Measurements from ENCODE around the gene RIPOR2. TPM values are rescaled to one million over a fixed set of nuclear protein-coding genes. Genes with fewer than 3 reads are reported as not detected.
"Not testable (repeated sequence)": the region's sequence is repeated elsewhere in the genome, so short reads cannot be mapped to it uniquely, and the experiment has no call there.

RIPOR2 gene
- total RNA-seq, 2 donors from 2014 or later, result 4.8 to 5.4 TPM

DNA sequence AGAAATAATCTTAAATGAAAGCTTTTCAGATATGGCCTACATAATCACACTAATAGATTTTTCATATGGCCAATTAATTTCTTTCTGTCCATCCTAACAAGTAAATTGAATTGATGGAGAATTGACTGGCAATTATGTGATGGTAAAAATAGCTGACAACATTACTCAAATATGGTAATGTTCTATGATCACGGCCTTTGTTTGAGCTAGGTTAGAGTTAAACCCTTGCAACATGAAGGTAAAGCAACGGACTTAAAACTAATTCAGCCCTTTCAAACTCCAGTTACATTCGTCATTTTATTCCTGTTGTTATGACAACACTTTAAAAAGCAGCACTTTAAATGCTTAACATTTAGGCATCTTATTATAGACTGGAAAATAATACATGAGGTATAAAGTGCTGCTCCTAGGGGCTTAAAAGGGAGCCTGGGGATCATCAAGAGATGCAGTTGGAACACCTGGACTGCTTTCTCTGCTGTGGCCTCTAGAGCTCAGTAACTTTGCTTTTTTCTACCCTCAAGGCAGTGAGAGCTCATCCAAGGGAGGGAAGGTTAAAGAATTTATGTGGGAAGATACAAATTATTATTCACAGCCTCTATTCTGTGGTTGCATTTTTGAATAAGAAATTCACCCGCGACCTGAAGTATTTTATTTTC lies 46.9 kb downstream of the RIPOR2 start:
- intact Hi-C loops (cut with DNase I), result no loop called here
- no peak for DNase-seq
- no peak for ATAC-seq

DNA sequence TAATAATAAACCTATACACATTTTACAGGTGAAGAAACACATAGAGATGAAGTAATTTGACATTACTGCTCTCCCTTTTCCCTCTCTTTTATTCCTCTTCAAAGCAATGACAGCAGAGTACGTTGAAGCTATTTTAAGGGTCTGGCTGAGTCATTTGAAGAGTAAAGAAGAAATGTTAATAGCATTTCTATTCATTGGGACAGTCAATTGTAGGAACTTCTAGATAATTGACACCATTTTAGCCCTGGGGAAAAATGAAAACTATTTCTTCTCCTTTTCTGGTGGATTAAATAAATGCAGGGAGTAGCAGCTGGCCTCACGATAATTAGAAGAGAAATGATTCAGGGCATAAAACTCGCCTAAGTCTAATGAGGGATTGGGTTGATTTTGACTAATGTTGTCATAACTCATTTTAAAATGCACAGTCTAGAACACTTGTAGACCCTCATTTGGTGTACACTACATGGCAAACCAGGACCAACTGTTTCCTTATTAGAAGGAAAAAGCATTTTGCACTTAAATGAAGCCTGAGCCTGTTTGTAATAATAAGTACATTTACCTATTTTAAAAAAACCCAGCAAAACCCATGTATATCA lies 48.1 kb downstream of the RIPOR2 start:
- ATAC-seq (no peak), DNase-seq (no peak)
- intact Hi-C loops (cut with DNase I), result no loop called here

DNA sequence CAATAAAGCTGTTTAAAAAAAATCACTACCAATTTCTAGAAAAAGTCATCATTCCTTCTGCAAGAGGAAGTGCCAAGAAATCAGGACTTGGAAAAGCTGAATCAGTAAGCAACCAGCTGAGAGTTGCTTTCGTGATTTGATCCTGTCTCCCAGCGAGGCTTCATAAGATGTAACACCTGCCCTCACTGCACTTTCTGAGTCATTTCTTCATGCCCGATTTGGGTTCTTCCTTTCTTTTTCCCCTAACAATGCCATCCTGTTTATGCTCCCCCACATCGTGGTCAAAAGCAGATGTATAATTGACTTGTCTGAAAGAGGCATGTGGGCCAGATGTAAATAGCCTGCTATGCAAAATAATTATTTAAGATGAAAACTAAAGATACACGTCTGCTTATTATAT lies 52.1 kb downstream of the RIPOR2 start:
- intact Hi-C loops (cut with DNase I), result no loop called here
- DNase-seq (no peak), ATAC-seq (no peak)

DNA sequence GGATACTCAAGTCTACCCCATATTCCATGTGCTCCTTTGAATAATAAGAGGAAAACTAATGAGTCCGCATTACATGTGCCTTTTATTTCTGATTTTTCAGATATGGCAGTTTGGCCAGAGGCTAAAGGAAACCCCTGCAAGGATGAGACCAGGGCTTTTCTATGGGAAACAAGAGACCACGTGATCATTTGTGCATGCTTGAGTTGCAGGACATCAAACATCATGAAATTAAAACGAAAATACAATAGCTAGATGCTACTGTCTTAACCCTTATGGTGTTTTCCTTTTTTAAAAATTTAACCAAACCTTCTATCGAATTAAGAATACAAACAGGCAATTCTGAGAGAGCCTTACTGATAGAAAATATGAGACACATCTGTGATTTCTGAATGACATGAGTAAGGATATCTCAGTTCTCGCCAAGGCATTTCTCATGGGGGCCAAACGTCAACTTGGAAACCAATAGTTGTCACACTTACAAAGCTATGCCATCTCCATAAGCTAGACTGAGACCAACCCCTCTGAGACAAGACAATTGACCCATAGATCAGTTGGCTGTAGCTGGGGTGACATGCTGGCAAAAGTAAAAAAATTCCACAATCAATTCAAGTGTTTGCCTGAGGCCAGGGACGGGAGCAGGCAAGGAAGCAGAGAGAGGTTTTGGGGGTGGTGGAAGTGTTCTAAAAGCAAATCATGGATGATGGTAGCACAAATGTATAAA lies 52.8 kb downstream of the RIPOR2 start:
- no peak for DNase-seq
- intact Hi-C loops (cut with DNase I), result no loop called here
- ATAC-seq, result no peak

DNA sequence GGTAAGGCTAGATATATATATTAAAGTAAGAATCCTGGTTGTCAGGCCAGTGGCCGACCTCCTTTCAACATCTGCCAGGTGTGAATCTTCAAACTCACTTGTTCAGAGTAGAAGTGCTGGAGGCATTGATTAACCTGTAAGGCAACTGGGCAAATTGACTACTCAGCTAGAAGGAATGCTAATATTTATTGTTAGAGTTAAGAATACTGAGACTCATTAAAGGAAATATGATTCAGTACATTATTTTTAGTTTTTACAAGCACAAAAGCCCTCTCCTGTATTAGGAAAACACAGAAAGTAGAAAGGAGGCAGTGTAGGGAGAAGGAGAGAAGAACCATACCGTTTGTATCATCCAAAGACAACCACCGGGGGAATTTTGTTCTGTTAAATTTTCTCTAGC lies 53.5 kb downstream of the RIPOR2 start:
- ATAC-seq, result no peak
- intact Hi-C loops (cut with DNase I), result no loop called here
- DNase-seq, result no peak

DNA sequence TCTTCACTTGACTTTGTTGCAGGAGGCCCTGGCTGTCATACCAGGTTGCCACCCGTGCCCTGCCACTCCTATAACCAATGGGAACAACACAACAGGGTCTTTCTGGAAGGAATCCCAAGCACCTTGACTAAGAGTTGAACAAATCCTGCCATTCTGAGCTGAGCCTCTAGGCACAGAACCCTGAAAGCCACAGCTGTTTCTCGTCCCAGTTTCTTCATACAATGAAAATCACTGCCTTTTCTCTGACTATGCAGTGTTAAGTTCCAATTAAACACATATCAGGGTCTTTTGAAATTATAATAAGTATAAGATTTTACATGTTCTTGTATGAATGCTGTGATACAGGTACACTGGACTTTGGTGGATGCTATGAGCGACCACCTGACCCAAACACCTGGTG lies 54.4 kb downstream of the RIPOR2 start:
- ATAC-seq (no peak), DNase-seq (no peak)
- intact Hi-C loops (cut with DNase I), result no loop called here

DNA sequence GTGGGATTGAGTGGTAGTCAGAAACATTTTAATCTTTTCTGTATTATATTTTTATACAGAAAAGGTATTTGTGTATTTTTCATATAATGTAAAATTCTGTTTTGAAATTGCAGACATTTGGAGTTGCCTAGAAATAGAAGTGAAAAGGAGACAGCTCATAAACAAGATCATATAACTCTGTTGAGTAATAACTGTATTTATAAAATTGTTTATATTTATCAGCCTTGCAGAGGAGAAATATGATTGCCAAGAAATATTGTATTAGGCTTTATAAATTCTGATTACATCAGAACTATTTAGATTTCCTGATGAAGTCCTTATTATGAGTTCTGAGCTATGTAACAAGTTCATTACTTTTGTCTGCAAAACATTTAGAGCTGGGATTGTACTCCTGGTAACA lies 55.3 kb downstream of the RIPOR2 start:
- DNase-seq (no peak), ATAC-seq (no peak)
- intact Hi-C loops (cut with DNase I), result no loop called here

DNA sequence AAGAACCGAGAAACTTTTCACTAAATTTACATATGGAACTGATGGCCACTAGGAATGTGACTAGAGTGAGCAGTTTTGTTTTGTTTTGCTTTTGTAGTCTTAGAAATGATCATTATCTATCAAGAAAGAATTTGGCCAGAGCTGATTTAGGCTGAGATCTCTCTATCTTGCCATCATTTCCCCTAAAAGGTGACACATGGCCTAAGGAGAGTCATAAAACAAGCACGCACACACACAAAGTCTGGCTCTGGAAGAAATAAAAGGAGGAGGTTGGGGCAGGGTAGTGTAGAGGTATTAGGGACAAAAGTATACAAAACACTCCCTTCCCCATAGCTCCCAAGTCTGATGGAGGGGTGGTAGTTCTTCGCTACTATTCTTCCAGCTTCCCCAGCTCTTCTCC lies 56.4 kb downstream of the RIPOR2 start:
- intact Hi-C loops (cut with DNase I), result no loop called here
- no peak for ATAC-seq
- DNase-seq, result no peak

DNA sequence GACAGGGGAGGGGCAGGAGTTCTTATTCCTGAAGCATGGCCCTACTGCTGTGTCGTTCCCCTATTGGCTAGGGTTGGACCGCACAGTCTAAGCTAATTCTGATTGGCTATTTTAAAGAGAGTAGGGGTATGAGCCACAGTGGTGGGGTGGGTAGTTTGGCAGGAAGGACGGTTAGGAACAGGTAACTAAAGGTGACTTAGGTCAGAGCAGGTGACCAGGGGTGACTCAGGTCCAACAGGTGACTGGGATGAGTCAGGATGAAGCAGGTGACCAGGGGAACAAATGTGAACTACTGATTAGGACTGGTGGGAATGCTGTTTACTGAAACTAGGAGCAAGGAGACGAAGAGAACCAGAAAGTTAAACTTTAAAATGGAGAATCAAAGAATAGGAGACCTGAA lies 58.0 kb downstream of the RIPOR2 start:
- intact Hi-C loops (cut with DNase I); ATAC-seq; DNase-seq: not testable (repeated sequence)

DNA sequence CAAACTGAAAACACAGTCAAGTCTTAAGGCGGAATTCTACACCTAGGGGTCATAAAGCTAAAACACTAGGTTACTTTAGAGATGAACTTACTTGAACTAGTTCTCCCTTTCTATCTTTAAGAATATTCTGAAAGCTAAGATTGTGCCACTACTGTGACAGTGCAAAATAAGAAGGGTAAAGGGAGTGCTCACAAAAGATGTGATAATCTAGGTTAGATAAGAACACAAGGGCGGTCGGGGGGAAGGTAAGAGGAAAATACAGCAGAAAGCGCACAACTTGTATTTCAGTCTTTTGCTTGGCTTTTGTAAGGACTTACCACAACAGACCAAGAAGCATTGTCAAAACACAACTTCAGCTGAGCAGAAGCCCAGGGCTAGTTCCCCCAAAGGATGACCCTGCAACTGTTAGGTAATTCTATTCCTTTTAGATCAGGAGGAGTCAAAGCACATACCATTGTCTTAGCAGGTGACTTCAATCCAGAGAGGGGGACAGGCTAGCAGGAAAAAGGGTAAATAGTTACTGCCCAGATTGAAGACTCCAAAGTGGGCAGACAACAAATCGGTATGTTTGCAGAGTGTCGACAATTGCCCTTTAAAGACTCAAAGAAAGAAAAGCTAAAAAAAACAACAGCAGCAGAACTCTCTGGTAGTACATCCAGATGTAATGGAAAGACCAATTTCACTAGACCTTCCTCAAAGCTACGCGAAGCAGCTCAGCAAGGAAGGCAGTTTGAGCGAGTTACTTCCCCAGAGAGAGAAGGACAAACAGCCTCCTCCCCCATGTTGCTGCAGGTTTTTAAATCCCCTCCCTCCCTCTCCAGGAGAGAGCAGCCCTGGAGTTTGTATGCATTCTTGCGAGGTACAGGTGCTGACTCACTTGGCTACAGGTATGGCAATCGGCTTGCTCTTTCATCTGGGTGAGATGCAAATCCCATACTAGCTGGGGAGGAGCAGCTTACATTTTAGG lies 59.0 kb downstream of the RIPOR2 start:
- intact Hi-C loops (cut with DNase I), result no loop called here
- ATAC-seq (no peak), DNase-seq (no peak)

DNA sequence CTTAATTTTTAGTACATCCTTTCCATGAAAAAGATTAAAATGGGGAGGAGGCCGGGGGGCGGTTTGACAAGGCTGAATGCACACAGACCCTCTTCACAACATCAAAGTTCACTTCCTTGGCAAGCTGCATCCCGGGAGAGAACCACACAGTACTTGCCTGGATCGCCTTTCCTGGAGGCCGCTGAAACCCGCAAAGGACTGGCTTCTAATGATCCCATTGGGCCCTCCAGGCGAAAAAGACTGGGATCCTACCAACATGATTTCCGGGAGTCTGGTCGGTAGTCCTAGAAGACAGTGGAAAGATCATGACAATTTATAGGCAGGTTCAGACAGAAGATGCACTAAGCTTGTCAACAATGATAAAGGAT lies 60.2 kb downstream of the RIPOR2 start:
- intact Hi-C loops (cut with DNase I), result no loop called here
- ATAC-seq (no peak), DNase-seq (no peak)

DNA sequence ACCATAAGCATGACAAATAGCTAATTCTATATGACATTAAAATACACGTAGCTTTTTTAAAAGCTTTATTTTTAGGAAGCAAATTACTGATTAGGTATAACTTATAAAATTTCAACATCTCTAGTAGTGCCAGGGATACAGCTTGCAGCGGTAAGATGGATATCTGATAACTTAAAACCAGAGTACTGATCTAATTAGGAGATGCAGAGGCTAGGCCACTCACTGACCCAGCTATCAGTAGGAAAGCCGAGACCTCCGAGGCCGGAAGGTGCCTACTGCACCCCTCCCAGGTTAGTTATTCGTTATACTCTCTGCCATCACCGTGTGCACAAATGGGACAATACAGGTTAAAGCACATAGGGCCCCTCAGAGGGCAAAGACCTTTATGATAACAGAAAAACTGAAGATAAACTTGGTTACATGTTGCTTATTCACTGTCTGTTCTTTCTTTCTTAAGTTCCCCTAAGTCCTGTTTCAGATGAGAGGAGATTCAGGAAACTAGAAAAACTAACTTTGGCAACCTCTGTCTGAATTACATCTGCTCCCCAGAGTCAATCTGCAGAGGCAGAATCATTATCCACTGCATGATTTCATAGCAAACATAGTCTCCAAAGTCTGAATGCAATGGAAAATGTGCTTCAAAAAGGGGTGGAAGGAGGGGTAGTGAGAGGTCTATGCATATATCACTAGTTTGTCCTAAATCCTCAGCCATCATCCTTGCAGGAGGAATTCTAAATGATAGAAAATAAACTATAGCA lies 60.8 kb downstream of the RIPOR2 start:
- intact Hi-C loops (cut with DNase I), result no loop called here
- no peak for DNase-seq
- ATAC-seq, result no peak

DNA sequence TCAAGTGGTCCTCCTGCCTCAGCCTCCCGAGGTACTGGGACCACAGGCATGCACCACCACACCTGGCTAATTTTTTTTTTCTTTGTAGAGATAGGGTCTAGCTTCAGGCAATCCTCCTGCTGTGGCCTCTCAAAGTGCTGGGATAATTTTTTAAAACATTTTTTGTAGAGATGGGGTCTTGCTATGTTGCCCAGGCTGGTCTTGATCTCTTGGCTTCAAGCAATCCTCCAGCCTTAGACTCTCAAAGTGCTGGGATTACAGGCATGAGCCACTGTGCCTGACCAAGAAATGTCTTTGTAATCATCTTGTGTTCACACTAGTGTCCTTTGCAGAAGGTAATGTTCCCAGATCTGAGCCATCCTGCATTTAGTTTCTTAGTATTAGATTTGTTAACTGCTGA lies 61.6 kb downstream of the RIPOR2 start:
- ATAC-seq (no peak), DNase-seq (no peak)
- intact Hi-C loops (cut with DNase I), result no loop called here

DNA sequence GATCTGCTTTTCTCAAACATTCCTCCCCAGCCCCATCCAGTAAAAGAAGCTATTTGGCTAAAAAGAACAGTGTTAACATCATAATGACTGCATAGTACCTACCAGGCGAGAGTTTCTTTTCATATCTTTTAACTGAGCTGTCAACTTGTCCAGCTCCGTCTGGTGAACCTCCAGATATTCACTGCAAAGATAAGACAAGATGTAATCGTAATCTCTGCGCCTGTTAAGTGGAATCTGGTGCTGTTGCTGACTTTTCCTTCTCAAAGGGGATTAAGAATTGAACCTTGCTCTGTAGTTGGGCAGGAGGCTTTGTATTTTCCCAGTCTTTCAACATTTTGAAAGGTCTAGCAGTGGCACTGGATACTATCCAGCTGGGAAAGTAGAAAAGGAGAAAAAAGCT lies 63.0 kb downstream of the RIPOR2 start:
- DNase-seq (no peak), ATAC-seq (peak in 1 of 2 donors; percentile 53)
- intact Hi-C loops (cut with DNase I), result no loop called here

DNA sequence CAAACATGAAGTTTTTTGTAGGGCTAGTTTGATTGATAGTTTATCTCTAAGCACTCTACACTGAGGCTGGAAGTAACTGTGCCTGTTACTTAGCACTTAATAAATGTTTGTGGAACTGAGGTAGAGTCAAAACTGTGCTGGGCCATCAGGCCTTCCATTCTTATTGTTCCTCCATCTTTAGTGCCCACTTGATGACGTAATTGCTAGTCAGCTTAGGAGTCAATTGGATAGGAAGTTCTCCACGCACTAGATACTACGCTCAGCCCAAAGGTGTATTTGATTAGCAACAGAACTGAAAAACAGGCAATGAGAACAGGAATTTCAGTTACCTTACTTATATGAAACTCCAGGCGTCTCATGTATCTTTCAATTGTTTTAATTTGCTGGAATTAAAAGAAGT lies 67.0 kb downstream of the RIPOR2 start:
- no peak for ATAC-seq
- no peak for DNase-seq
- intact Hi-C loops (cut with DNase I), result no loop called here

DNA sequence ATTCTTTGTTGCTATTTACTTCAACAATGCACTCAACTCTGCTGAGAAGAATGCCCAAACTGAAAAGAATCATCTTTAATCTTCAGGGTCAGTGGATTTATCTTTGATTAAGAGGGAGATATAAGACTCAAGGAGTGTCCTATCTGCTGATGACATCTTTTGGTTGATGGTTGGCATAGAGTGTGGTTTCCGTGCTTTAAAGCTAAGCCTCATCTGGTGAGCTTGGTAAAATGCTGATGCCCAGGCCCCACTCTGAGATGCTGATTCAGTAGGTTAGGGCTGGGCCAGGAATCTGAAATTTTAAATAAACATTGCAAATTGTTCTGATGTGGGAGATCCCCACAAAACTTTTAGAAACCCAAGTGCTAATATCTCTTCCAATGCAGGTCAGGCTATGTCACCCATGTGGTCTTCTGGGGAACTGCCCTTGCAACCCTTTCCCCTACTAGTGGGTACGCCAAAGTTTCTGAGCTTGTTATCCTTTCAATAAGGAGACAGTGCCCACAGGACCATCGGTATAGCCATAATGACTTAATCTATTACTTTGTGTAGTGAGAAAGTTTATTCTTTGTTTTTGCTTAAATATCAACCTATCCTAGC lies 68.6 kb downstream of the RIPOR2 start:
- DNase-seq (no peak), ATAC-seq (no peak)
- intact Hi-C loops (cut with DNase I), result no loop called here

DNA sequence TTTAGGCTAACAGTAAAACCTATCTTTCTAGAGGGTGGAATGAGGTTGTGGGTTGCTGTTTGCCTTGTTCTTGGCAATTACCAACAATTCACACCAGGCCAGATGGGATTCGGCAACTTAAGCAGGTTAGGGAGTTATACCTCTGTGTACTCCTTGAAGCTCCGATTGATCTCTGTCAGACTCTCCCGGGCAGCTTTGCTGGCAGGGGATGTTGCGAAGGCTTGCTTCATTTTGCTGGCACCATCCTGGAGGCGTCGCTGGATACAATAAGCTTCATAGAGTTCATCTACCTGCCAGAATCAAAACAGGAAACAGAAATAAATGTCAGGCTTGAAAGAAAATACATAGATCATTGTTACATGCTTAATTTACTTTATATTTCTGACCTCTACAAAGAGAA lies 70.6 kb downstream of the RIPOR2 start:
- ATAC-seq (no peak), DNase-seq (no peak)
- intact Hi-C loops (cut with DNase I), result no loop called here

DNA sequence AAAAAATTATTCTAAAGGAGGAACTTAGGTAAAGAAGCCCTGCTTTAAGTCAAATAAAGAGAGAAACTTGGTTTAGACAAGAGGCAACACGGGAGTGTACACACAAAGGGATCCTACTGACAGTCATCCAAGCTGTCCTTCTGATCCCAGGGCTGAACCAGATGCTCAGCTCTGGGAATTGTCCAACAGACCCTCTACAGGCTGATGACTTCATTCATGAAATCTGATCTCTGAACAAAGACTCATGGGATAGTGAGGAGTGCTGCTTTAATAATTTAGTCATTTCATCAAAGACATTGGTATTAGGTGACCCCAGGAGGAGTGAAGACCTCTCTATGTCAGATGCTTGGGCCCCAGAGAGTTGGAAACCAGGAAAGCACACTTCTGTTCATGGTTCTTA lies 71.4 kb downstream of the RIPOR2 start:
- no peak for DNase-seq
- no peak for ATAC-seq
- intact Hi-C loops (cut with DNase I), result no loop called here

DNA sequence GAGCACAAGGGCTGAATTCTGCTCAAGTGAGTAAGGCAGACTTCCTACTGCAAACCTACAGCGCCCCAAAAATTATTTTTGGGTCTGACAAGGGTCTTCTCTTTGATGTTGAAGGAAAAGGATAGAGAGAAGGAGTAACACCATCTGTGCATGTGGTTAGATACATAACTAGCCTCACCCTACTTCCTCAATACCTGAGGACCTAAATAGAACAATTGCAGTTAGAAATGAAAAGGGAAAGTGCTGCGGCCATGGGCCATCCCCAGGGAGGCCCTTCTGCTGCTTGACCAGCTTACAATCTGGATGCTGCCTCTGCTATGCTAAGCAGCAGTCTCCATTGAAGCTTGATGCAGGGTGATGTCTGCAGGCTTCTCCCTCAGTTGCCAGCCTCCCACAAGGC lies 73.8 kb downstream of the RIPOR2 start:
- ATAC-seq (no peak), DNase-seq (no peak)
- intact Hi-C loops (cut with DNase I), result no loop called here

All from left cardiac atrium (tissue), 4 donors.